ENCODE measurements around the gene TFPI2. TPM values are rescaled to one million over a fixed set of nuclear protein-coding genes. Genes with fewer than 3 reads are reported as not detected.

TFPI2 gene
- total RNA-seq, 2 donors from 2014 or later, result 1.1 to 5.9 TPM

DNA sequence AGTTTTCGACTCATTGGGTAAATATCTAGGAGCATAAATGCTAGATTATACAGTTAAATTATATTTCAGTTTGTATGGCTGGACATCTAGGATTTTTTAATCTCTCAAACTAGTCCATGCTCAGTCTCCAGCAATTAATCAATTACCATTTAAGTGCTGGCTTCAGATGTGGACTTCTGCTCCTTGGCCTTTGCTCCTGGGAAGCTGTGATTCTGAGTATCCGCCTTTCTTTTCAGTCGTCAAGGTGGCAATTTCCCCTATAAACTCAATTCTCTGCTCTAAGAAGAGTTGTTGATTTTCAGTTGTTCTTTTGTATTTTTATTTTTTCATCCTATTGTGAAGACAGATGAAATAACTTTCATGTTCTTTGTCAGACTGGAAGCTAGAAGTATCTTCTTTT lies 23.7 kb downstream of the TFPI2 start:
- DNase-seq (ENCODE audit: low spot score), result no peak
- no peaks in the 10 kb centered on the region for H3K4me1 ChIP-seq
- H3K27ac ChIP-seq, result no peak overlapping the region
- TF ChIP-seq, protein P1, sequence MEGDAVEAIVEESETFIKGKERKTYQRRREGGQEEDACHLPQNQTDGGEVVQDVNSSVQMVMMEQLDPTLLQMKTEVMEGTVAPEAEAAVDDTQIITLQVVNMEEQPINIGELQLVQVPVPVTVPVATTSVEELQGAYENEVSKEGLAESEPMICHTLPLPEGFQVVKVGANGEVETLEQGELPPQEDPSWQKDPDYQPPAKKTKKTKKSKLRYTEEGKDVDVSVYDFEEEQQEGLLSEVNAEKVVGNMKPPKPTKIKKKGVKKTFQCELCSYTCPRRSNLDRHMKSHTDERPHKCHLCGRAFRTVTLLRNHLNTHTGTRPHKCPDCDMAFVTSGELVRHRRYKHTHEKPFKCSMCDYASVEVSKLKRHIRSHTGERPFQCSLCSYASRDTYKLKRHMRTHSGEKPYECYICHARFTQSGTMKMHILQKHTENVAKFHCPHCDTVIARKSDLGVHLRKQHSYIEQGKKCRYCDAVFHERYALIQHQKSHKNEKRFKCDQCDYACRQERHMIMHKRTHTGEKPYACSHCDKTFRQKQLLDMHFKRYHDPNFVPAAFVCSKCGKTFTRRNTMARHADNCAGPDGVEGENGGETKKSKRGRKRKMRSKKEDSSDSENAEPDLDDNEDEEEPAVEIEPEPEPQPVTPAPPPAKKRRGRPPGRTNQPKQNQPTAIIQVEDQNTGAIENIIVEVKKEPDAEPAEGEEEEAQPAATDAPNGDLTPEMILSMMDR (IDR thresholded peaks at IDR 0.05), result no peak
- H3K4me3 ChIP-seq, result no peak overlapping the region
- H3K27me3 ChIP-seq, result no peaks in the 10 kb centered on the region
- no peaks in the 10 kb centered on the region for H3K9me3 ChIP-seq
- H3K36me3 ChIP-seq, result no peaks in the 10 kb centered on the region

DNA sequence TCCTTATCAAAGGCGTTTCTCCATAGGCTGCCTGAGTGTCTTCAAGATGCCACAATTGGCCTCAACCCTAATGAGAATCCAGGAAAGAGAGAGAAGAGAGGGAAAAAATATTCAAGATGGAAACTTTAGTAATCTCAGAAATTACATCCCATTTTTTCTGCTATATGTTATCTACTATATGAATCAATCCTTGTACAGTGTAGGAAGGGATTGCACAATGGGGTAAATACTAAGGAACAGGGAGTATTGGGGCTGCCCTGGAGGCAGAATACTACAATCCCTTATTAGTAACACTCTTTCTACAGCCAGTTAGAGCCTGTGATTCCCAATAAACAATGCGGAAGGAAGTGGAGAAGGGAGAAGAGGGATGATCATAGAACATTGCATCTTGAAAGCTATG lies 27.9 kb downstream of the TFPI2 start:
- Histone ChIP-seq H3K27me3 (no peaks in the 10 kb centered on the region), H3K27ac (no peak overlapping the region), H3K9me3 (no peaks in the 10 kb centered on the region), H3K4me3 (no peak overlapping the region), H3K36me3 (no peaks in the 10 kb centered on the region), H3K4me1 (no peaks in the 10 kb centered on the region)
- DNase-seq (ENCODE audit: low spot score), result no peak
- TF ChIP-seq, protein P1 (IDR thresholded peaks at IDR 0.05), result no peak

GRCh38 chr7:93861325-93861949 lies 29.1 kb downstream of the TFPI2 start:
- Histone ChIP-seq H3K4me3 (no peak overlapping the region), H3K9me3 (no peaks in the 10 kb centered on the region), H3K27ac (no peak overlapping the region), H3K4me1 (no peaks in the 10 kb centered on the region), H3K36me3 (no peaks in the 10 kb centered on the region), H3K27me3 (no peaks in the 10 kb centered on the region)
- TF ChIP-seq, protein P1 (IDR thresholded peaks at IDR 0.05), result peak in 1 of 2 donors; percentile 41
- no peak for DNase-seq (ENCODE audit: low spot score)

DNA sequence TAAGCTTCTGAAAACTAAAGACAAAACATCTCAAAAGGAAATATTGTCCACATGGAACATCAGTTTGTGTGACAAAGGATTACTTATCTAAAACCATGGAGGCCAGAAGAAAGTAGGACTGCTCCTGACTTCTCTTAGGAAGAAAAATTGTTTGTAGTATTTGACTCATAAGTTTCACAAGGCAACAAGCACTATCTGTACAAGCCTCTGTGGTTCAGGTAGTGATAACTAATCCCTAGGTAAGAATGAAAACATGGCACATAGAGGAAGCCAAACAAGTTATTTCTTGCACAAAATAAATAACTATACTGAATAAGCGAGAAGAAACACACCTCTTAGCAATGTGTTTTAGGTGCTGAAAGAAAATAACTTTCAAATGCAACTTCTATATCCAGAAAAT lies 30.3 kb downstream of the TFPI2 start:
- H3K27me3 ChIP-seq, result no peaks in the 10 kb centered on the region
- no peaks in the 10 kb centered on the region for H3K4me1 ChIP-seq
- H3K27ac ChIP-seq, result no peak overlapping the region
- no peak overlapping the region for H3K4me3 ChIP-seq
- TF ChIP-seq, protein P1 (IDR thresholded peaks at IDR 0.05), result no peak
- no peak for DNase-seq (ENCODE audit: low spot score)
- H3K36me3 ChIP-seq, result no peaks in the 10 kb centered on the region
- H3K9me3 ChIP-seq, result no peaks in the 10 kb centered on the region

DNA sequence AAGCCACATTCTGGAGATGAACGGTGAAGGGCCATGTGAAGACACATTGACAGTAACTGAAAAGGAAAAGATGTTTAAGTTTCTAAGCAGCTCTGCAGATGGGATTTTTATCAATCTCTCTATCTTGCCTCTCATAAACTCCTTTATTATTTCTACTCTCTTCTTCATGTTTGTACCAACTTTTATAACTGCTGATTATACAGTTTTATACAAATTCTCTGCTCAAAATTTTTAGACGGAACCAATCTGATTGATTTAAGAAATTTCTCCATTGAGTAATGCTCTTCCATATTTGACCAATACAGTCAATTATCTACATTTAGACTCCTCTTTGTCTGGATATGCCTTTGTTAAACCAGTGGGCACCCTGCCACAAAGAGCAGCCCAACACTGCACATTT lies 31.7 kb downstream of the TFPI2 start:
- TF ChIP-seq, protein P1 (IDR thresholded peaks at IDR 0.05), result no peak
- H3K4me3 ChIP-seq, result no peak overlapping the region
- H3K27ac ChIP-seq, result no peak overlapping the region
- DNase-seq (ENCODE audit: low spot score), result no peak
- H3K4me1 ChIP-seq, result no peaks in the 10 kb centered on the region
- no peaks in the 10 kb centered on the region for H3K36me3 ChIP-seq
- no peaks in the 10 kb centered on the region for H3K27me3 ChIP-seq
- no peaks in the 10 kb centered on the region for H3K9me3 ChIP-seq

DNA sequence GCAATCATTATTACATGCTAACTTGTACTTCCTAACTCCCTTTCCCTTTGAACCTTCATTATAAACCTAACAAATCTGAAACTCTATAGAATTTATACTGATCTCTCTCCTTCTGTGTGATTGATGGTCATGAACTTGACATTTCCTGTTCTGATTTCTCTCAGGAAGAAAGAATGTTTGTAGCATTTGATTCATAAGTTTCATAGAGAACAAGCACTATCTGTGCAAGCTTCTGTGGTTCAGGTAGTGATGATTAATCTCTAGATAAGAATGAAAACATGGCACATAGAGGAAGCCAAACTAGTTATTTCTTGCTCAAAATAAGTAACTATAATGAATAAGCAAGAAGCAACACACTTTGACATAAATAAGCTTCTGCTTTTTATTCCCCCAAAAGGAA lies 34.2 kb downstream of the TFPI2 start:
- TF ChIP-seq, protein P1 (IDR thresholded peaks at IDR 0.05), result no peak
- Histone ChIP-seq H3K27me3 (no peaks in the 10 kb centered on the region), H3K27ac (no peak overlapping the region), H3K36me3 (no peaks in the 10 kb centered on the region), H3K9me3 (no peaks in the 10 kb centered on the region), H3K4me3 (no peak overlapping the region), H3K4me1 (no peaks in the 10 kb centered on the region)
- no peak for DNase-seq (ENCODE audit: low spot score)
